Rectal smooth muscle tissue (tissue), 1 donor: ENCODE results near the gene LCA5.
A peak's percentile ranks its signal among the peaks of the same experiment; 100 is the strongest.
"Not testable (repeated sequence)": the region's sequence is repeated elsewhere in the genome, so short reads cannot be mapped to it uniquely, and the experiment has no call there.

Source experiments
- H3K27ac ChIP-seq: one replicate; pipeline ENCODE4 v1.7.0; 2013; ENCODE audit warnings: low read depth, low read length, inconsistent platforms
- H3K27me3 ChIP-seq: one replicate; pipeline ENCODE4 v1.7.0; 2013; ENCODE audit warnings: low read length; ENCODE audit not compliant: control insufficient read depth, insufficient read depth
- H3K36me3 ChIP-seq: one replicate; pipeline ENCODE4 v1.7.0; 2013; ENCODE audit warnings: low read length; ENCODE audit not compliant: control insufficient read depth, insufficient read depth
- H3K4me1 ChIP-seq: one replicate; pipeline ENCODE4 v1.7.0; 2013; ENCODE audit warnings: low read length; ENCODE audit not compliant: control insufficient read depth, insufficient read depth
- H3K4me3 ChIP-seq: one replicate; pipeline ENCODE4 v1.7.0; 2013; ENCODE audit warnings: low read length
- H3K9ac ChIP-seq: one replicate; pipeline ENCODE4 v1.7.0; 2013; ENCODE audit warnings: low read length

The LCA5 gene

DNA sequence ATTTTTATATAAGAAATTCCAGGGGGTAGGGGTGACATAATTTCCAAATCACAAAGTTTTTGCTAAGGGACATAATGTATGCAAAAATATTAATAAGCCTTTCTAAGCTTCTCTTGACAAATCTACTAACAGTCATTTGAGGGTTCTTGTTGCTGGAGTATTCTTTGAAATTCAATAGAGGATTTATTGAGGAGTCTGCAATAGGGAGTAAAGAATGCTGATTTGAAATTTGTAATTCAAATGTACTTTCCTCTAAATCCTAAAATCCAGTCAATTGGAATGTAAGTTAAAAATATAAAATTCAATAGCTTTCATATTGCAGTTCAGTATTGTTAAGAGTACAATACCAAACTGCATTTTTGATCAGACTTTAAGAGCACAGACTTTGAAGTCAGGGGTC, 17.1 kb upstream of the LCA5 start:
- Histone ChIP-seq H3K4me3 (no peak overlapping the region), H3K36me3 (no peaks in the 10 kb centered on the region), H3K27me3 (no peaks in the 10 kb centered on the region), H3K4me1 (no peaks in the 10 kb centered on the region), H3K27ac (no peak overlapping the region), H3K9ac (no peak overlapping the region)

DNA sequence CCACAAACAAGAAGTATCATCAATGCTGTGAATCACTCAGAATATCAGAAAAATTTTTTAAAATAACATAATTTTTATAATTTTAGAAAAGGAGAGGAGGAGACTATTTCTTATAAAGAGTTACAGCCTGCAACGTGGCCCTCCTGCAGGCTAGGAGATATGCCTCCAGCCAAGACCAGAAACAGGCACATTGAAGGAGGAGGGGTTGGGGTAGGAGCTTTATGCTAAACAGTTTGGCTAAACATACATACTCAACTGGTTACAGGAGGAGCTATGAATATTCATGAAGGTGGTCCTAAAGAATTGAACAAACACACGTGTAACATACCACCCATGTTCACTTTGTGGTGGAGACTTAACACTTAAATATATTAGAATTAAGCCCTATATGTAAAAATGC, 14.2 kb upstream of the LCA5 start:
- Histone ChIP-seq H3K4me1 (no peaks in the 10 kb centered on the region), H3K27me3 (no peaks in the 10 kb centered on the region), H3K9ac (no peak overlapping the region), H3K27ac (no peak overlapping the region), H3K4me3 (no peak overlapping the region), H3K36me3 (no peaks in the 10 kb centered on the region)

DNA sequence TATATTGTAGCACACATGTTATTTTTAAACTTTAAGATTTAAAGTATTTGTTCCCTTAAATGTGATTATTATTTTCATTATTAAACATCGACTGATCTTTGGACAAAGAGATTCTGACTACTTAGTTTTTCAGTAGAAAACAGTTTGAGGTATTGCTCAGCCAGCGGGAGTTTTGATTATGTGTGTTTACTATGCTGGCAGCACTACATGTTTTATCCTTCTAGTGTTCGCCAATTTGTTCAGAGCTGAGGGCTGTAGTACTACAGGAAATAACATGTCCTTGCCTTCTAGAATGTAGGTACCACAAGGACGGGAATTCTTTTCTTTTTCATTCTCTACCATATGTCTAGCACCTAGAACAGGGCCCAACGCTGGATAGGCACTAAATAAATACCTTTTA, 11.1 kb upstream of the LCA5 start:
- no peak overlapping the region for H3K9ac ChIP-seq
- peaks cover 16% of the 10 kb centered on the region for H3K4me1 ChIP-seq
- no peaks in the 10 kb centered on the region for H3K27me3 ChIP-seq
- no peak overlapping the region for H3K4me3 ChIP-seq
- no peaks in the 10 kb centered on the region for H3K36me3 ChIP-seq
- no peak overlapping the region for H3K27ac ChIP-seq

DNA sequence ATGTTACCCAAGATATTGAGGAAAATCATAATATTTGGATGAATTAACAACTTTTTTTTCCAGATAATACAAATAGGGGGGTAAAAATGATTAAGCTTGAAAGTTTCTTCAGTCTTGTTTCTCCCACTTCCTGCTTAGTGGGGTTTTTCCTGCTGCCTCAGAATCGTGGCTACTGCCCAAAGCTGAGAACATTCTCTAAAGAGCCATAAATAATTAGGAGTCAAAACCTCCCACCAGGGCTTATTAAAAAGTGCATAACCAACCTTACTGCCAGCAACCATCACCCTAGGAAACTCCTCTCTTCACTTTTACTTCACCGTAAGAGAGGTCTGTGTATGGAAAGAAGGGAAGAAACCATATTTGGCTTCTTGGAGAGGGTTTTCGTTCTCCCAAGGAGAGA, 9.0 kb upstream of the LCA5 start:
- Histone ChIP-seq H3K27me3 (no peaks in the 10 kb centered on the region), H3K4me3 (no peak overlapping the region), H3K4me1 (peaks cover 16% of the 10 kb centered on the region), H3K9ac (no peak overlapping the region), H3K27ac (peak overlapping the region; percentile 73), H3K36me3 (no peaks in the 10 kb centered on the region)

DNA sequence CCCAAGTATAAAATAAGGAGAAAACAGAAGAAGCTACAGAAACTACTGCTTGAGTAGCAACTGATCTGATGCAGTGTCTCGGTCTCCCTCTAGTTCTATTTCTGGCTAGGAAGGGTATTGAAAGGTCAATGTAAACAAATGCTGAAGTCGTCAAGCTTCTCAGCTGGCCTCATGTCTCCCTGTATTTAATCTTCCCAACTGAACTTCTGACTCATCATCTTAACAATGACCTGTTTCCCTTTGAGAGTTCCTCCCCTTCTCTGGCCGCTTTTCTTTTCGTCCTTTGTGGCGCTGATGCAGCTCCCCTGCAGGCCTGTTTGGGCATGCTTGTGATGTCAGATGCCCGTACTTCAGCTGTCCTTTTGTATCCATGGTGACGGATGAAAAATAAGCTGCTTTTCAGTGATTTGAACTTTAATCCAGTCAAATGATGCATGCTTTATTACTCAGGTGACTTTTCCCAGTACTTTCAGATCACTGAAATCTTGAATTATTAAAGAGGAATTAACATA, 7.8 kb upstream of the LCA5 start:
- Histone ChIP-seq H3K27ac (peak overlapping the region; percentile 73), H3K9ac (no peak overlapping the region), H3K36me3 (no peaks in the 10 kb centered on the region), H3K4me3 (no peak overlapping the region), H3K4me1 (peaks cover 16% of the 10 kb centered on the region), H3K27me3 (no peaks in the 10 kb centered on the region)

DNA sequence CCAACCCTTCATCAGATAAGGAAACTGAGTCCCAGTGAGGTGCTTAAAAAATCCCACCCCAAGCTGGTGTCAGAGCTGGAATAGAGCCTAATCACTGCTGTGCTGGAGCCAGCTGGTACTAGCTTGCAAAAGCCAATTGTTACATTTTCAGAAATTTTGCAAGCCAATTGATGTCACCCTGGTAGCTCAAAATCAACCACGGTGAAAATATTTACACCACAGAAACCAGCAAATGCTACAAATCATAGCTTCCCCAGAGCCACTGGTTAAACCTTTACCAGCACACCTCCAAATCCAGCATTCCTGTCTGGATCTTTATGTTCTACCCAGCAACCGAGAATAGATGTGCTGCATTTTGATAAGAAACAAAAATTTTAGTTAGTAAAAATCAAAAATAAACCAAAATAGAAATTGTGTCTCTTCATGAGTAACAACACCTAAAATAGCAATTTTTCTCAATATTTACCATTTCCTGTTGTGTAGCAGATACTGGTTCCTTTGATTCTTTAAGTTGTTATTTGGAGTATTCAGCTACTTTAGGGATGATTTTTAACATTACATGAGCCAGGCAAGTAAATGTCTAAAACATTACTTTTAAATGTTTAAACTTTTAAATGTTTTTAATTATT, 7.2 kb upstream of the LCA5 start:
- H3K9ac ChIP-seq = no peak overlapping the region
- H3K4me1 ChIP-seq = peaks cover 16% of the 10 kb centered on the region
- no peak overlapping the region for H3K4me3 ChIP-seq
- H3K27me3 ChIP-seq = no peaks in the 10 kb centered on the region
- peak overlapping the region; percentile 73 for H3K27ac ChIP-seq
- no peaks in the 10 kb centered on the region for H3K36me3 ChIP-seq

DNA sequence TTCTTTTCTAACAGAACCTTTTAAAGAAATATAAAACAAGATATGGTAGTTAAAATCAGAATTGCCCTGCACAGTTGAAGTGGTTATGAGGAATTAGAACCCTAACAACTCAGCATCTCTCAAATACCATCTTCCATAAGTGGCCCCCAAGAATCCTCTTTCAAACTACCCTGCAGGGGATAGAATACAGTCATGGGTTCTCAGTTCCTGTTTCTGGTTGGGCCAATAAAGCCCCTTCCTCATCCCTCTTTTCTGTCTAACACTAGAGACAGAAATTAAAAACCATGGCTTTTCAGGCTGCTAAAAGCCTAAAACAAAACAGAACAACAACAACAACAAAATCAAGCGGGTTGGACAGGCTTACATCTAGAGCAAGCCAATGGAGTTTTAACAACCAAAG, 6.7 kb upstream of the LCA5 start:
- H3K27ac ChIP-seq = peak overlapping the region; percentile 73
- H3K27me3 ChIP-seq = no peaks in the 10 kb centered on the region
- H3K9ac ChIP-seq = no peak overlapping the region
- H3K4me1 ChIP-seq = peaks cover 16% of the 10 kb centered on the region
- H3K4me3 ChIP-seq = no peak overlapping the region
- no peaks in the 10 kb centered on the region for H3K36me3 ChIP-seq

DNA sequence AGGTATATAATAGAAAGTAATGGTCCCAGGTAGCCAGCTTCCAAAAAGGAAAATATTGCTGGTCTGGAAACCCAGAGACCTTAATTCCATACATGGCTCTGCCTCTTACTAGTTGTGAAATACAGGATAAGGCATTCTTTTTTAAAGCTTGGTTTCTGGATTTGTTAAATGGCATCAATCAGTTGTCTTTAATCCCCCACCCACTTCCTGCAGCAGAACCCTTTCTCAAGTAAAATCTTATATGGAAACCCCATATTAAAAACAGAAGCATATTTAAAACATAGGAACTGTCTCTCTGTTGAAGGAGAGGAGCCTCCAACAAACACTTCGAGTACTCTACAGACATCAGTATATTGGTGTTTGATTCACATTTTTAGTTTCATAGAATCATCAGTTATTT, 6.2 kb upstream of the LCA5 start:
- Histone ChIP-seq H3K36me3 (no peaks in the 10 kb centered on the region), H3K27me3 (no peaks in the 10 kb centered on the region), H3K27ac (no peak overlapping the region), H3K4me3 (no peak overlapping the region), H3K4me1 (peaks cover 21% of the 10 kb centered on the region), H3K9ac (no peak overlapping the region)

DNA sequence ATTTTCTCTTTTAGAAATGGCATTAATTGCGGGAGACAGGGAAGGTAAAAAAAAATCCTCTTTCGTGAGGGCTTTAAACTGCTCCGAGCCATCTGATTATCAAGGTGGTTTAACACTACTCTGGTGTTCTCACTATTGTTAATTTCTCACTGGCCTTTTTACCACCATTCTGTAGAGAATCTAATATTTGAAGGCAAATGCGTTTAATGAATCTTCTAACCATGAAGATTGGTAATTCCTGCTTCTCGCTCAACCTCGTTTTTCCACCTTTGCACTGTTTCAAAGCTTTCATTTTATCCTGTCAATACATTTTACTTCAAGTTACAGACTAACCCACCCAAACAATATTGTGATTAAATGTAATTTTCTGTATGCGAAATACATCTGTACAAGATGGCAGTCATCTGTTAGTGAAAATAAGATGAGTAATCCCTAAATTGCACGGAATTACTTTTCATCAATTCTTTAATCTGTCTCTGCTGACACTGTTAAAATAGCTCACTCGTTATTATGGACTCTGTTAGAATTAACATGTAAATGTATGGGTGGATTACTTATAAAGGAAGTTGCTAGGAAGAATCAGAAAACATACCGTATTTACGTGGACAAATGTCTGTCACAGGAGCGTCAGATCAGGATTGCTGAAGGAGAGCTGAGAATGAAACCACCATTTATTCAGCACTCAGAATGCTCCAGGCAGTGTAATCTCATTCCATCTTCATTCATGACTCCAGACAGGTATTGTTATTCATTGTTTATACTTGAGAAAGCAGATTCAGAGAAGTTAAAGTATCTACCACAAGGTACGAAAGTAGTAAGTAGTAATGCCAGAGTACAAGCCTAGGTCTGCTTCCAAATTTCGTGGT, 1.1 kb upstream of the LCA5 start:
- H3K27ac ChIP-seq = peak overlapping the region; percentile 63
- H3K4me3 ChIP-seq = peak overlapping the region; percentile 68
- H3K4me1 ChIP-seq = peaks cover 5% of the 10 kb centered on the region
- no peaks in the 10 kb centered on the region for H3K27me3 ChIP-seq
- H3K9ac ChIP-seq = no peak overlapping the region
- H3K36me3 ChIP-seq = no peaks in the 10 kb centered on the region

DNA sequence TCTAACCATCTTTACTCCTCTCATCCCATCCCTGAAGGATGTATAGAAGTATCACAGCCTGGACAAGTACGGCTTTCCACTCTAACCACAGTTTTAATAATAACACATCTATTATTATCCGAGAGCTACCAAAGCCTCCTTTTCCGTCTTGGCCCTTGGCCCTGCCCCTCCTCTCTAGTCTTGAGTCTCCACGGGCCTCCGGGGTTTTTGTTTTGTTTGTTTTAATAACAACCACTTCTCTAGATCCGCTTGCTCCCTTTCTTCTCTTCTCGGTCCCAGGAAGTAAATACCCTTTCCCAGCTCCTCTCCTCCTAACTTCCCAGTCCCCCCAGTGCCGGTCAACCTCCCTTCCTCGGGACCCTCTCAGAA, 661 bp downstream of the LCA5 start:
- Histone ChIP-seq H3K4me1 (peaks cover 5% of the 10 kb centered on the region), H3K36me3 (no peaks in the 10 kb centered on the region), H3K4me3 (peak overlapping the region; percentile 68), H3K9ac (no peak overlapping the region), H3K27me3 (no peaks in the 10 kb centered on the region), H3K27ac (peak overlapping the region; percentile 85)

DNA sequence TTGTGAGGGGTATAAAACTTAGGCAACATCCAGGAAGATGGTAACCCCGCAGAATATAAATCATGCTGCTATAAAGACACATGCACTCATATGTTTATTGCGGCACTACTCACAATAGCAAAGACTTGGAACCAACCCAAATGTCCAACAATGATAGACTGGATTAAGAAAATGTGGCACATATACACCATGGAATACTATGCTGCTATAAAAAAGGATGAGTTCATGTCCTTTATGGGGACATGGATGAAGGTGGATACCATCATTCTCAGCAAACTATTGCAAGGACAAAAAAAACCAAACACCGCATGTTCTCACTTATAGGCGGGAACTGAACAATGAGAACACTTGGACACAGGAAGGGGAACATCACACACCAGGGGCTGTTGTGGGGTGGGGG, 7.7 kb downstream of the LCA5 start:
- H3K36me3 ChIP-seq, H3K27ac ChIP-seq, H3K9ac ChIP-seq, H3K4me1 ChIP-seq, H3K4me3 ChIP-seq, H3K27me3 ChIP-seq: not testable (repeated sequence)

DNA sequence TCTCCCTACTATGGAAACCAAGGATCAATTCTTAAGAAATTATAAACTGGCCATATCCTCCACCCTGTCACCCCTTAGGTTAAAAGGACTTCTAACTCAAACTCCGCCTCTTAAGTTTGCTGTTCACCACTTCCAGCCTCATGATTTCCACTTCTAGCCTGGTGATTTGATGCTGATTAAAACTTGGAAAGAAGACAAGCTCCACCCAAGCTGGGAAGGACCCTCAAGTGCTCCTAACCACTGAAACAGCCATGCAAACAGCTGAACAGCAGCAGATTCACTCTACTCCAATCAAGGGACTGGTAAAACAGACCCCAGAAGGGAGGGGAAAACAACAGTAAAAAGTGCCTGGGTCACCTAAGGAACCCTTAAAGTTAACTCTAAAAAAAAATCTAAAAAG, 10.3 kb downstream of the LCA5 start:
- no peaks in the 10 kb centered on the region for H3K4me1 ChIP-seq
- H3K27me3 ChIP-seq = no peaks in the 10 kb centered on the region
- H3K36me3 ChIP-seq = no peaks in the 10 kb centered on the region
- no peak overlapping the region for H3K4me3 ChIP-seq
- no peak overlapping the region for H3K27ac ChIP-seq
- H3K9ac ChIP-seq = no peak overlapping the region
